Endothelial cell of hepatic sinusoid (primary cell): ENCODE measurements around the gene SEPHS2.
"Not testable (repeated sequence)": the region's sequence is repeated elsewhere in the genome, so short reads cannot be mapped to it uniquely, and the experiment has no call there.

Experiments
- in situ Hi-C: cut with HindIII; loops from 2 replicates; pipeline ENCODE4 v1.10.0; 2017; ENCODE audit warnings: low sequenced_read_pairs

SEPHS2 gene

DNA sequence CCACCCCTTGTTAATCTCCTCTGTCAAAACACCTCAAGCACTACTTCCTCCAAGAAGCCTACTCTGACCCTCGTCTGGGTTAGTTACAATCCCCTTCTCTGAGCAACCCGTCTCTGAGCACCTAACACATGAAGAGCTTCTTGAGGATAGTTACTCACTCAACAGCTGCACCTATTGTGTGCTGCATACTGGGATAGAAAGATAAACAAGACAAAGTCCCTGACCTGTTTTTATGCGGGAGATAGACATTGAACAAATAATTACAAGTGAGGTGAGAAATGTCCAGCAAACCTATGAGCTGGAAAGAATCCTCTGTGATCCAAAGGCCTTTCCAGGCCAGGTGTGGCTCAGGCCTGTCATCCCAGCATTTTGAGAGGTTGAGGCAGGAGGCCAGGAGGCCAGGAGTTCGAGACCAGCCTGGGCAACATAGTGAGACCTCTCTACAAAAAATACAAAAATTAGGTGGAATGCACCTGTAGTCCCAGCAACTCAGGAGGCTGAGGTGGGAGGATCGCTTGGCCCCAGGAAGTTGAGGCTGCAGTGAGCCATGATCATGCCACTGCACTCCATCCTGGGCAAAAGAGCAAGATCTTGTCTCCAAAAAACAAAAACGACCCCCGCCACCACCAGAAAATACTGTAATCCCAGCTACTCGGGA, 43.8 kb downstream of the SEPHS2 start:
- in situ Hi-C loops: no loop called here

- in situ Hi-C loops: no loop called here
Measured at GRCh38 chr16:30399435-30400186, 46.1 kb downstream of the SEPHS2 start.

GRCh38 chr16:30398661-30399434, 46.8 kb downstream of the SEPHS2 start:
- in situ Hi-C loops: no loop called here

DNA sequence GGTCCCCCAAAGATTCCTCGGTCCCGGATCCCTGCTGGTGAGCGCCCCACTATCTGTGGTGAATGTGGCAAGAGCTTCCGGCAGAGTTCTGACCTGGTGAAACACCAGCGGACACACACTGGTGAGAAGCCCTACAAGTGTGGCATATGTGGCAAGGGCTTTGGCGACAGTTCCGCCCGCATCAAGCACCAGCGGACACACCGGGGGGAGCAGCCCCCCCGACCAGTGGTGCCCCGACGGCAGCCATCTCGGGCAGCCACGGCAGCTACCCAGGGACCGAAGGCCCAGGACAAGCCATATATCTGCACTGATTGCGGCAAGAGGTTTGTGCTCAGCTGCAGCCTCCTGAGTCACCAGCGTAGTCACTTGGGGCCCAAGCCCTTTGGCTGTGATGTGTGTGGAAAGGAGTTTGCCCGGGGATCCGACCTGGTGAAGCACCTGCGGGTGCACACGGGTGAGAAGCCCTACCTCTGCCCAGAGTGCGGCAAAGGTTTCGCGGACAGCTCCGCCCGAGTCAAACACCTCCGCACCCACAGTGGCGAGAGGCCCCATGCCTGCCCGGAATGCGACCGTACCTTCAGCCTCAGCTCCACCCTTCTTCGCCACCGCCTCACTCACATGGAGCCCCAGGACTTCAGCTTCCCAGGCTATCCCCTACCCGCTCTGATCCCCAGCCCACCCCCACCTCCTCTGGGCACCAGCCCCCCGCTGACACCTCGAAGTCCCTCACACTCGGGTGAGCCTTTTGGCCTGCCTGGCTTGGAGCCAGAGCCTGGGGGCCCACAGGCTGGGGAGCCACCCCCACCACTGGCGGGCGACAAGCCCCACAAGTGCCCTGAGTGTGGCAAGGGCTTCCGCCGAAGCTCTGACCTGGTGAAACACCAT, 47.7 kb downstream of the SEPHS2 start:
- in situ Hi-C loops: no loop called here

GRCh38 chr16:30397056-30397455, 48.6 kb downstream of the SEPHS2 start:
- in situ Hi-C loops: no loop called here

- in situ Hi-C loops: not testable (repeated sequence)
Measured at GRCh38 chr16:30396627-30397026, 49.0 kb downstream of the SEPHS2 start.

GRCh38 chr16:30395992-30396585, 49.6 kb downstream of the SEPHS2 start:
- in situ Hi-C loops: no loop called here

DNA sequence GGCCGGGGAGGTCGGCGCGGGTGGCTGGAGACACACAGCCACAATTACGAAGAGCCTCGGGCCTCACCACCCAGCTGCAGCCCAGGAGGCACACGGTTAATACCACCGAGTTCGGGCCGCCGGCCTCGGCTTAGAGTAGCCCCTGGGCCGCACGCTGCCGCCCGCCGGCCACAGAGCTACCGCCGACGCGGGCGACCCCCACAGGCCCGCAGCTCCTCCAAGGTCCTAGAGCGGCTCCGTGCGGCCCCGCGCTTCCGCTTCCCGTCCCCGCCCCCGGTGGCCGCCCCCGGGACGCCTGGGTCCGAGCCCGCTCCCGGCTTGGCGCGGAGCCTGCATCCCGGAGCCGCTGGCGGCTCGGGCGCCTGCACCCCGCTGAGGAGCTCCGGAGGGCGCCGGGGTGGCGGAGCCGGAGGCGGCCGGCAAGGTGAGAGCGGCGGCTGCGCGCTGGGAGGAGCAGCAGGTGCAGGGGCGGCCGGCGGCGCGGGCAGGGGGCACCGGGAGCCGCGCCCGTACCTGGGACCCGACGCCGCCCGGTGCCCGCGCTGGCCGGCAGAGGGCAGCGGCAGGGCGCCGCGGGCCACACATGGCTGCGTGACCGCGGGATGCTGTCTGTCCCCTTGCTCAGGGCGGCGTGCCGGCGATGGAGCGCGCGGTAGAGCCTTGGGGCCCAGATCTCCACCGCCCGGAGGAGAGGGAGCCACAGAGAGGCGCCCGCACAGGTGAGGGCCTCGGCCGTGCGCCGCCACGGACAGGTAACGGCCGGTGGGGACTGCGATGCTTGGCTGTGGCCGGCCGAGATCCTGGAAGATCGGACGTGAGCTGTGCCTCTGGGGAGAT, 50.3 kb downstream of the SEPHS2 start, which contains the start of gene ZNF48:
TSS of gene ZNF48 (plus strand) at position 266 of the 837 bp plus-strand sequence. CDS start at position 641, 375 bp downstream.
- in situ Hi-C loops: no loop called here

GRCh38 chr16:30394592-30395154, 51.0 kb downstream of the SEPHS2 start:
- in situ Hi-C loops: no loop called here
